HG03175 (cell line): ENCODE measurements around the gene CCDC43.
A peak's percentile ranks its signal among the peaks of the same experiment; 100 is the strongest.
"Not testable (repeated sequence)": the region's sequence is repeated elsewhere in the genome, so short reads cannot be mapped to it uniquely, and the experiment has no call there.

Source experiments
- ATAC-seq: cut with Tn5 transposase; IDR thresholded peaks from one replicate; pipeline ENCODE4 v1.9.1; 2021; ENCODE audit warnings: mild to moderate bottlenecking, moderate library complexity; ENCODE audit not compliant: unreplicated experiment

Gene CCDC43, protein sequence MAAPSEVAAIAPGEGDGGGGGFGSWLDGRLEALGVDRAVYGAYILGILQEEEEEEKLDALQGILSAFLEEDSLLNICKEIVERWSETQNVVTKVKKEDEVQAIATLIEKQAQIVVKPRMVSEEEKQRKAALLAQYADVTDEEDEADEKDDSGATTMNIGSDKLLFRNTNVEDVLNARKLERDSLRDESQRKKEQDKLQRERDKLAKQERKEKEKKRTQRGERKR

DNA sequence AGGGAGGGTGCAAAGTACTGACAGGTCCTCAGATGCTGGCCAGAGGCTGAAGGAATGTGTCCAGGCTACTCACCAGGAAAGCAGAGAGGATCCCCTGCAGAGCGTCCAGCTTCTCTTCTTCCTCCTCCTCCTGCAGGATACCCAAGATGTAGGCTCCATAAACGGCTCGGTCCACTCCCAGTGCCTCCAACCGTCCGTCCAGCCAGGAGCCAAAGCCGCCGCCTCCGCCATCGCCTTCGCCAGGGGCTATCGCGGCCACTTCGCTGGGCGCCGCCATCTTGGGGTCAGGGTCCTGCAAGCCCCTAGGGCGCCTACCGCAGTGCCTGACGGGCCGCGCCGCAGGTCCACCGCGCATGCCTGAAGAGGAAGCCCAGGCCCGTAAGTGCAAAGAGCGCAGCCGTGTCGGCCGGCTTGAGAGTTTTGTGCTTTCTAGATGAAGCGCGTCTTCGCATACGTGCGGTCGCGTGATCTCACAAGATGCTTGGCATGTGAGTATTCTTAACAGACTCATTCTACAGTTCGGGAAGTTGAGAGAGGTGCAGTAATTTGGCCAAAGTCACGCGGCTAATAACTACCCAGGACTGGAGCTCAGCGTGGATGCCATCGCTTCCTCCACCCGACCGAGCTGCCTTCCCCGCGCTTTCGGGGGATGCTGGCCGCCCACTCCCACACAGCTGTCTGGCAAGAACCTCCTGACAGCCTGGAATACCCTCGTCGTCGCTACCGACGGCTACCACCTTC is at the start of gene CCDC43:
CCDC43 (minus strand) TSS at position 300 of the 741 bp plus-strand sequence; CDS start at position 277, 23 bp downstream.
- ATAC-seq = peak; percentile 90

DNA sequence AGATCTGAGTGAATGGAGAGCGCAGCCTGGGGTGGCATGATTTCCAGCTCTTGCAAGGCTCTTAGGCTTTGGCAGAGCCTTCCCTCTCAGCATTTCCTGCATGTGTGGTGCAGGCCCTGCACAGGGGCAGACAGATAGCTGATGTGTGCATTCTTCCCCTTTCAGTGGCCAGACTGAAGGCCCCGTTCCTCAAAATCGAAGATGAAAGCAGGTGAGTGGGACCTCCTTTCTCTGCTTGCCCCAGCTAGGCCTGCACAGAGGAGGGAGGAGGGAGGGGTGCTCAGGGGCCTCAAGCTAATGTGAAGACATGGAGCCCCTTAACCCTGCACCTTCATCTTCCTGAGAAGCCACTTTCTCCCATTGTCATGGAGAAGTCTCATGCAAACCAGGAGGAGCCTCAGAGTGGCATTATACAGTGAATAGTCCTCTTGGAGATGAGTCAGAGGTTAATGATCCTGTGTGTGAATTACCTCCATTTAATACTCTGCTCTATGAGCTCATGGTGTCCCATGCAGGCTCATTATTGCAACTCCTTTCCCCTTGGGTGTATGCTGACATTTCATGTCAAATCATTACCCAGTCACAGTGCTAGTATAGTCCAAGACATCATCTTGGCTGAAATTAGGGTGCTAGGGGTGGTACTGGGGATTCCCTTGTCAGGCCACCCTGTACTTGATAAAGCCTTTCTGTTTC is 48.8 kb upstream of the CCDC43 start:
- no peak for ATAC-seq

DNA sequence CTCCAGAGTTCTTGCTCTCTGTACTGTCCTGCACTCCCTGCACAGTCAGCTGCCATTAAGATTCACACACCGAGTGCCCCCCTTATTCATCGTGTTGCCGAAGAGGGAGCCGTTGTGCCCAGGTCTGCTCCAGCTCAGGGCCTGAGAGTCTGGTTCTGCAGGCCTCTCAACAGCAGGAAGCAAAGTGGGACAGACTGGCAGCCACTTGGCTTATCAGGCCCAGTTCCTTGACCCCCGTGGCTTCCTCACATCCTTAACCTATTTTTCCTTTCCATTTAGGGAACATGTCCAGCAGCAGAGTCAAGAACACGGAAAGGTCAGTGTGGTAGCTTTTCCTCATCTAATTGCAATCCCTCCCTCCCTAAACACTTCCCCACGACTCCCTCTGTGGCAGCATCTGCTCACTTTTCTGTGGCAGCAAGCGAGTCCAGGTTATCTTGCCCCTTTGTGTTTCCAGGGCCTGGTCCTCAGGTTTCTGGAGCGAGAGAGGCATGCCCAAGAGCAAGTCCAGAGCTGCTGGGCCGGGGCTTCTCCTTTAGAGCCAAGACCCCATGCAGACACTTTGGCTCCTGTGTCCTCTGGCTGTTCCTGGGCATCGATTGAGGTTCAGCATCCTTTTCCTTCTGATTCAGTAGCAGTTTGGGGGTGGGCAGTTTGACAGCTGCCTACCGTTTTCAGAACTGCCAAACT is 47.1 kb upstream of the CCDC43 start:
- ATAC-seq = no peak

DNA sequence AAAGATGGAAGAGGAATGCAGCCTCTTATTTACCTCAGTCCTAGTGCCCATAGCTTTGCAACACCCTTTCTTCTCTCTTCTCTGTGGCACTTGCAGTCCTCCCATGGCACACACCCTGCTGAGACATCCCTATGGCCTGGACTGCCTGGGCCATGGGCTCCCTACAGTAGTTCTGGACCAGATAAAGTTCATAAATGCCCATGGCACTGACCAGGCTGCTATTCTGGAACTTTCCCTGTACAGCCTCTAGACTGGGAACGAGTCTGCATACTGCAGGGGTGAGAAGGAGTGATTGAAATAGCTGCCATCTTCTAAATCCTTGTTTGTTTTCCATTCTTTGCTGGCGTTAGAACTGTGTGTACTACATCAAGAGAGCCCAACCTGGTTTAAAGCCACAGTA is 44.7 kb upstream of the CCDC43 start:
- no peak for ATAC-seq

DNA sequence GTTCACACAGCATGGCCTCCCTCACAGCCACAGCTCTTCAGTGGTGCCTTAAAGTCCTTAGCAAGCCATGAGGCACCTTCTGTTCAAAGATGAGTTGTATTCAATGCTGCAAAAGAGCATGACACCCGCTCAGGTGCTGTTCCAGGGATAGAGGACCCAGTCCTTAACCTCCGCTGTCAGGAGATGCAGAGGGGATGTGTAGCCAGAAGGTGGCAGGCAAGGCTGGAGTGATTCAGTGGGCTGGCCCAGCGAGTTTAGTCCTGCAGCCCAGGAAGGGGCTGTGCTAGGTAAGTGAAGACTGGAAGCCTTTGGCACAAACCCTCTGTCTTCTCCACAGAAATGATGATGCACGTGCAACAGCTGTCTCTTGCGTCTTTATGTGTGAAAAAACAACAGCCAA is 44.2 kb upstream of the CCDC43 start:
- no peak for ATAC-seq

DNA sequence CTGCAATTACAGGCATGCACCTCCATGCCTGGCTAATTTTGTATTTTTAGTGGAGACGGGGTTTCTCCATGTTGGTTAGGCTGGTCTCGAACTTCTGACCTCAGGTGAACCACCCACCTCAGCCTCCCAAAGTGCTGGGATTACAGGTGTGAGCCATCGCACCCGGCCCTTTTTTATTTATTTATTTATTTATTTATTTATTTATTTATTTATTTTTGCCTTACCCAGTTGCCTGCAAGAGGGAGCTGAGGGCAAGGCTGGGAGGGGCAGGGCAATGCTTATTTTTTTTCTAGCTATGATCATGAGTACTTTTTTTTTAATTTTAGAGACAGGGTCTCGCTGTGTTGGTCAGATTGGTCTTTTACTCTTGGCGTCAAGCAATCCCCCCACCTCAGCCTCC is 36.5 kb upstream of the CCDC43 start:
- ATAC-seq = not testable (repeated sequence)

DNA sequence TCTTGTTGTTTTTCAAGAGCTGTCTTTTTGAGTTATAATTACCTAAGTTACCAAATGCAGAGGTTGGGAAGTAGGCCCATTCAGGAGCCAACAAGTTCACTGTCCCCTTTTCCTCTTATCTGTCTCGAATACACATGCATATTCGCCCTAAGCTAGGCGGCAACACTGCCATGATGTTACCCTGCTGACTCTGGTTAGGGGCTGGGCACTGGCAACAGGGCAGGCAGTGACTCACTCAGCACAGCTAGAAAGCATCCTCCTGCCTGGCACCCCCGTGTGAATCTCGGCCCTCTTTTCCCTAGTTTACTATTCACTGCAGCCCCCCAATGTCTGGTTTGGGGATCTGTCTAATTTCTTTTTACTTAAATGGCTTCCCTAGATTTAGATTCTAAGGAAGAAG is 32.7 kb upstream of the CCDC43 start:
- ATAC-seq = no peak

DNA sequence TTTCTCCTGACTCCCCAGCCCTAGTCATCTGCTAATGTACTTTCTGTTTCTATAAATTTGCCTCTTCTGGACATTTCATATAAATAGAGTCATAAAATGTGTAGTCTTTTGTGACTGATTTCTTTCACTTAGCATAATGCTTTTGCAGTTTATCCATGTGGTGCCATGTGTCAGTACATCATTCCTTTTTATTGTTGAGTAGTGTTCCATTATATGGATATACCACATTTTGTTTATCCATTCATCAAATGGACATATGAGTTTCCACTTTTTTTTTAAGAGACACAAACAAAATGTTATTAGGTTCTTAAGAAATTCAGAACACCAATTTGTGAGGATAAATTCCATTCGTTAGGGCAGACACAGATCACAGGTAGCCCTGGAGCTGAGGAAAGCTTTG is 29.9 kb upstream of the CCDC43 start:
- no peak for ATAC-seq

DNA sequence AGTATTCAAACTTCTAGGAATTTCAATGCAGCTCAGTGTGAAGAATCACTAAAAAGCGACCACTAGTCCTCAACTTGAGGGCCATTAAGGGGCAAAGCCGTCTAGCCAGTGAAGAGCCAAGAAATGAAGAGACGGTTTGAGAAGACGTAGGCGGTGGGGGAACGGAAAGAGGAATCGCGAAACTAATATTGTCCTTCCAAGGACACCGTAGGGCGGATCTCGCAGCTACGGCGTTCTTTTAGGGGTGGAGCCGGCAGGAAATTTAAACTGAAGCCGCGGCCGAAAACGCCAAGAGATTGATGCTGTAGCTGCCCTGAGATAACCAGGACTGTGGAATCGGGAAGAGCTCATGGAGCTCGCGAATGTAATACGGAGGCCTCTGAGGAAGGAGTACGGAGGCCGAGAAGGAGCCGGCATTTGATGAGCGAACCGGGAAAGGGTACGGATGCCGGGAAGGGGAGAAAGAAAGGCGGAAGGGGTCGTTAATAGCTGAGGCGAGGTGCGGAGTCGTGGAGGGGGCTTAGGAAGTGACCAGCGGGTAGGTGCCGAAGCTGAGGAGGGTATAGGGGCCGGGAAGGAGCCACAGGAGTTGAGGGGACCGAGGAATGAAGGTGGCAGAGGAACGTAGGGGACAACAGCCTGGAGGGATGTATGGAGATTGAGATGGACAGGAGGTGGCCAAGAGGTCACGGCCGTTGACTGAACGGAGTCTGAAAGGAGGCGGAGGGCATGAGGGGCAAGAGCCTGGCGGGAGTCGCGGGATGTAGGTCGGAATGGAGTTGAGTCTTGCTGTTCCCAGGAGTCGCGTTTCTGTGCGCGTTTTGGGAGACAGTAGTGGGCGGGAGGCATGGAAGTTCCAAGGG is 19.1 kb upstream of the CCDC43 start, which contains the start of gene DBF4B:
DBF4B (plus strand) TSS at position 265 of the 863 bp plus-strand sequence; CDS start at position 421, 156 bp downstream.
- peak; percentile 56 for ATAC-seq

DNA sequence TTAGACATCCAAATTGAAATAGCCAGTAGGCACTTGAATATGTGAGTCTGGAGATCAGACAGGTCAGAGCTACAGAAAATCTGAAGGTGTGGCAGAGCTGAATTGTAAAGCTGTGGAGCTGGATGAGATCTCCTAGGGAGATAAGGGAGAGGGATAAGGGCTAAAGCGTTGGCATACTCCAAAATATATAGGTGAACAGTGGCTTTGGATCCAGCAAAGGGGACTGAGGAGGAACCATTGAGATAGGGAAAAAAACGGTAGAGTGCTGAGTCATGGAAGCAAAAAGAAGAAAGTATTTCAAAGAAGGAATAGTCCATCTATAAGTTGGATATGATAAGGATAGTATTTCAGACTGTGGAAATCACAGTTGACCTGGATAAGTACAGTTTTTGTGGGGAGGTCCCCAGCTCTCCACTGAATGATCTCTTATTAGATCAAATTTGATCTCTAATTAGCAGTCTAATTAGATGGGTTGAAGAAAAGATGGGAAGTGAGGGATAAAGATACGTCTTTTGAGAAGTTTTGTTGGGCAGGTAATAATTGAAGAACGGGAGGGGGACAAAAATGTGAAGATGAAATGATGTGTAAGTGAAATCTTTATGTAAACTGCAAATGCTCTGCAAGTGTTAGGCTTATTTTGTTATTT is 18.3 kb upstream of the CCDC43 start:
- no peak for ATAC-seq

DNA sequence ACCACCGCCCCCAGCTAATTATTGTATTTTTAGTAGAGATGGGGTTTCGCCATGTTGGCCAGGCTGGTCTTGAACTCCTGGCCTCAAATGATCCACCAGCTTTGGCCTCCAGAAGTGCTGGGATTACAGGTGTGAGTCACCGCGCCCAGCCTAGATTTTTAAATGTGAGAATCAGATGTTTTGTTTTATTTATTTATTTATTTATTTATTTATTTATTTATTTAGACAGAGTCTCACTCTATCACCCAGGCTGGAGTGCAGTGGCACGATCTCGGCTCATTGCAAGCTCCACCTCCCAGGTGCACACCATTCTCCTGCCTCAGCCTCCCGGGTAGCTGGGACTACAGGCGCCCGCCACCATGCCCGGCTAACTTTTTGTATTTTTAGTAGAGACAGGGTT is 10.7 kb upstream of the CCDC43 start:
- not testable (repeated sequence) for ATAC-seq

DNA sequence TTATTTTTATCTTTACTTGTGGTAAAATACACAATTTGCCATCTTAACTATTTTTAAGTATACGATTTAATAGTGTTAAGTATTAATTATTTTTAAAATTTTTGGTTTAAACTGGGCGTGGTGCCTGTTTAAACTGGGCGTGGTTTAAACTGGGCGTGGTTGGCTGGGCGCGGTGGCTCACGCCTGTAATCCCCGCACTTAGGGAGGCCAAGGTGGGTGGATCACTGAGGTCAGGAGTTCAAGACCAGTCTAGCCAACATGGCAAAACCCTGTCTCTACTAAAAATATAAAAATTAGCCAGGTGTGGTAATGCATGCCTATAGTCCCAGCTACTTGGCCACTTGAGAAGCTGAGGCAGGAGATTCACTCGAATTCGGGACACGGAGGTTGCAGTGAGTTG is 4.0 kb upstream of the CCDC43 start:
- ATAC-seq = no peak

DNA sequence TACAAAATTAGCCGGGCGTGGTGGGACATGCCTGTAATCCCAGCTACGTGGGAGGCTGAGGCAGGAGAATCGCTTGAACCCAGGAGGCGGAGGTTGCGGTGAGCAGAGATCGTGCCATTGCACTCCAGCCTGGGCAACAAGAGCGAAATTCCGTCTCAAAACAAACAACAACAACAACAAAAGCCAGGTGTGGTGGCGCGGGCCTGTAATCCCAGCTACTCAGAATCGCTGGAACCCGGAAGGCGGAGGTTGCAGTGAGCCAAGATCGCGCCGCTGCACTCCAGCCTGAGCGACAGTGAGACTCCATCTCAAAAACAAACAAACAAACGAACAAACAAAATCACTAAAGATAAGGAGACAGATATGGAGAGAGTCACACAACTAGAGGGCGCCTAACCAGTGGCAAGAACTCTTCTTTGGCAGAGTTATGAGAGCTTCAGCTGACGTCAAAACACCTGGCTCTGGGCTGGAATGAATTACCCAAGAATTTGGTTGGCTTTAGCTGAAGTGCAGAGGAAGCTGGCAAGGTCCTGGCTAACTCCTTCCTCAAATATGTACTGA is 1.2 kb upstream of the CCDC43 start:
- ATAC-seq = not testable (repeated sequence)

DNA sequence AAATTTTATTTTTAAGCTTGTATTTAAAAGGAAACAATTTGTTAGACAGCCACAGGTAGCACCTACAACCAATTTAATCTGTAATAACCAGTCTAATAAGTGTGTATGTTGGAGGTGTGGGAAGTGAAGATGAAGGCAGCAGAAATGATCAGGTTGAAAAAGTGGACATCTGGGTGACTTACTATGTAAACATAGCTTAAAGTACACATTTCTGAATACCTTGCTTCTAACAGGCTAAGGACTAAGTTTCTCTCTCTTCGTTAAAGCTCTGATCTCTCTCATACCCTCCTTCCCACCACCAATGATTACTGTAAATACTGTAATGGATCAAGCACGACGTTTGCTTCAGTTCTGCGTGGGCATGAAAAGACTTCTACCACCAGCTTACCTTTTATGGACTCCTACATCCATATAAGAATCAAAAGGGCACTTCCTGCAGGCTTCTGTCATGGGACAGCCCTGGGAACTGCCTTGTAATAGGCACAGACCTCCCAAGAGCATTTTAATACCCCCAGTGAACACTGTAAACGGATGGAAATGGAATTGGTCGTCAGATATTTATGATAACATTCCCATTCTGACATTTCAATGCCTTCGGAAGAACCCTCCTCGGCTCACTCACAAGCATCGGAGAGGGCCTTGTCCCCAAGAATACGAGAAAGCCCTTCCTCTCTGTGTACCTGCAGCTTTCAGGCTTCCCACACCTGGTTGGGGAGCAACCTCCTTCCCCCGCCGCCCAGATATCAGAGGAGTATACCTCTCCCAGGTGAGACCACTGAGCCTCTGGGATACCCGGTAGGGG is 700 bp downstream of the CCDC43 start:
- peak; percentile 10 for ATAC-seq

DNA sequence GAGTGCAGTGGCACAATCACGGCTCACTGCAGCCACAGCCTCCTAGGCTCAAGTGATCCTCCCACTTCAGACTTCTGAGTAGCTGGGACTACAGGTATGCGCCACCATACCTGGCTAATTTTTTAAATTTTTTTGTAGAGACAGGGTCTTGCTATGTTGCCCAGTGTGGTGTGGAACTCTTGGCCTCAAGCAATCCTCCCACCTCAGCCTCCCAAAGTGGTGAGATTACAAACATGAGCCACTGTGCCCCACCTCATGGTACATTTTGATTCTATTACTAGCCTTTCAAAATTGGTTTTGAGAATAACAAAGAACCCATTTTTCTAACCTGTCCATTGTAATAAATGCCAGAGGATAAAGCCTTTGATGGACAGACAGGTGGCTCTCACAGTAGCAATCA is 1.4 kb downstream of the CCDC43 start:
- ATAC-seq = no peak

DNA sequence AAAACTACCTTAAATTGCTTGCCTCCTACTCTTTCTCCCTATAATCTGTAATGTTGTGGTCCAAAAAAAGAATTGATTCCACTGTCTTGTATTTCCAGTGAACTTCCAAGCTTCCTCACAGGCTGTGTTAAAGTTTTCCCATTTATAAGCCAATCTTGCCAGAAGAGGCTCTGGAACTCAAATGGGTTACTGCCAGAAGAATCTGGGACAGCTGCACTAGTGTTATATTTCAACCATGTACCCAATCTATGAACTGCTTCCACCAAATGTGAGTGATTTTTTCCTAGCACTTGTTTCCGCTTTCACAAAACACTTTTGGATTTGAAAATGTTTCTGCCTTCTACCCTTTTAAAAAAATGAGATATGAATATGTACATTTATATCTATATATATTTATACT is 1.8 kb downstream of the CCDC43 start:
- ATAC-seq = no peak

DNA sequence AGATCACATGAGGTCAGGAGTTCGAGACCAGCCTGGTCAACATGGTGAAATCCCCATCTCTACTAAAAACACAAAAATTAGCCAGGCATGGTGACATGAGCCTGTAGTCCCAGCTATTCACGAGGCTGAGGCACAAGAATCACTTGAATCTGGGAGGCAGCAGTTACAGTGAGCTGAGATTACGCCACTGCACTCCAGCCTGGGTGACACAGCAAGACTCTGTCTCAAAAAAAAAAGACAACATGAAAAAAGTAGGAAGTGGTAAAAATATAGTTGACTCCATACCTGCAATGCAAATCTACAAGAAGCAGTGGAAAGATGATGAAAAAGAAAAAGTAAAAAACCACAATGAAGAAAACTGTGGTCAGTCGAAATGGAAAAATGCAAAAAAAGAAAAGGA is 6.3 kb downstream of the CCDC43 start:
- not testable (repeated sequence) for ATAC-seq

DNA sequence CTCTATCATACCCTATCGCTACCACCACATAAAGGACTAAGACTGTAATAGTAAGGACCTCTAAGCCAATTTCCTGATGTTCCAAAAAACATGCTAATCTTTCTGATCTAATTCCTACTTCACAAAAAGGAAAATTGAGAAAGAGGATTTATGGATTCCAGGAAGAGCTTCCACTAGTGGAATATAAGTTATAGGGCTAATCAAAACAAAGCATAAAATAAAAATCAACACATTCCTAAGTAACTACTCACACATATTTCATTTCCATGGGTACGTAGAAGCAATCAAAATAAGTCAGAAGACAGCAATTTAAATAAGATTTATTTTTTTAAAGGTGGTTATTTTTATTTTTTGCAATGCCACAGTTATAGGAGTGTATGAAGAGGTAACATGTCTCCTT is 12.4 kb downstream of the CCDC43 start:
- no peak for ATAC-seq

DNA sequence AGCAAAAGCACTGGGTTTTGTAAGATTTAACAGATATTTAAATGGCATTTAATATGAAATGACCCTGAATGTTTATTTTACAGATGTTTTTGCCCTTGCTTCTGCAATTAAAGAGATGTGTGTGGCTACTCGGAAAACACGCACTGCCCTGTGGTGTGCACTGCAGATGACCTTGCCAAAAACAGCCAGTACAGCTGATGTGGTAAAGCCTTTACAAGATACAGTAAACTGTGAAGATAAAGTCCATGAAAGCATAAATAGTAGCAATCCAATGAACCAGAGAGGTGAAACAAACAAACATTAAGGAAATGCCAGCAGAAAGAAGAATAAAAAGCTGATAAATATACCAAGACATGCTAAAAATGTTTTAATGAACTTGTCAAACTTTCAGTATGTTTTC is 15.7 kb downstream of the CCDC43 start:
- no peak for ATAC-seq
